Sigmoid colon (tissue), 7 donors: ENCODE results near the gene GART. TPM values are rescaled to one million over a fixed set of nuclear protein-coding genes. Genes with fewer than 3 reads are reported as not detected.

Source experiments
- DNase-seq: peaks from one replicate; pipeline ENCODE4 v3.0.0-alpha.2; 2019
- H3K27ac ChIP-seq, 4 donors: fragments of 200-600 bp; sonication (generic); one replicate each; pipeline ENCODE4 v1.5.1; 2016 to 2019; ENCODE audit warnings: mild to moderate bottlenecking in 1 of 4
- H3K27me3 ChIP-seq, 3 donors: fragments of 200-600 bp; sonication (generic); one replicate each; pipeline ENCODE4 v1.5.1; 2019; ENCODE audit warnings: mild to moderate bottlenecking in 1 of 3
- H3K36me3 ChIP-seq, 4 donors: fragments of 200-600 bp; sonication (generic); one replicate each; pipeline ENCODE4 v1.5.1; 2016 to 2019
- H3K4me1 ChIP-seq, 4 donors: fragments of 200-600 bp; sonication (generic); one replicate each; pipeline ENCODE4 v1.5.1; 2017 to 2019
- H3K4me3 ChIP-seq, 4 donors: fragments of 200-600 bp; sonication (generic); one replicate each; pipeline ENCODE4 v1.5.1; 2017 to 2019; ENCODE audit warnings: mild to moderate bottlenecking in 2 of 4, moderate library complexity in 1 of 4
- H3K9me3 ChIP-seq, 4 donors: fragments of 200-600 bp in 3 of 4; sonication (generic) in 3 of 4; one replicate each; pipeline versions ENCODE4 v1.5.1 to v1.6.1; 2013 to 2019
- EP300 ChIP-seq, 4 donors: sonication (generic); formaldehyde crosslinking; IDR thresholded peaks; one replicate each; pipeline ENCODE4 v1.6.1; 2017; ENCODE audit warnings: antibody characterized with exemption in 4 of 4
- POLR2A ChIP-seq, 2 donors: fragments of 450-650 bp; IDR thresholded peaks; one replicate each; pipeline ENCODE4 v1.6.1; 2016; ENCODE audit warnings: antibody characterized with exemption in 2 of 2, mild to moderate bottlenecking in 2 of 2, moderate library complexity in 2 of 2
- POLR2AphosphoS5 ChIP-seq, 4 donors: sonication (generic); formaldehyde crosslinking; IDR thresholded peaks; one replicate each; pipeline ENCODE4 v1.6.1; 2017; ENCODE audit warnings: antibody characterized with exemption in 4 of 4
- WGBS, 2 donors: extraction: QIAGEN DNeasy Blood & Tissue Kit; methylation state at CpG; one replicate each; pipeline ENCODE4 v1.1.7; 2013; 5-methylcytosine and 5-hydroxymethylcytosine counted together
- intact Hi-C: fragments of 100-400 bp; cut with DNase I; formaldehyde crosslinking; loops from one replicate; pipeline ENCODE4 v1.15.1; 2023
- polyA plus RNA-seq, 3 donors: library from polyadenylated mRNA; stranded (reverse); fragments of 200-250 nt; gene quantifications; one replicate each; pipeline ENCODE4 v1.2.3, GENCODE V29; 2013
- total RNA-seq, 4 donors: library from RNA; depleted of rRNA; stranded (reverse); fragments of >200 nt; gene quantifications; one replicate each; pipeline ENCODE4 v1.1.0, GENCODE V29; 2016
- TF ChIP-seq, protein P1 (sequence below), 4 experiments: fragments of 450-650 bp in 3 of 4; fragments of 200-600 bp in 1 of 4; IDR thresholded peaks; one replicate each; pipeline ENCODE4 v1.5.1; 2016 to 2019; ENCODE audit warnings: antibody characterized with exemption in 4 of 4, mild to moderate bottlenecking in 3 of 4, moderate library complexity in 2 of 4
- donor health status: healthy with polysubstance abuse.
- donor health status: Bipolar disorder and iron deficiency.
- donor health status: healthy.

The GART gene
- total and polyA plus RNA-seq, 7 donors = 10.8 to 78.5 (median 53.2) TPM

DNA sequence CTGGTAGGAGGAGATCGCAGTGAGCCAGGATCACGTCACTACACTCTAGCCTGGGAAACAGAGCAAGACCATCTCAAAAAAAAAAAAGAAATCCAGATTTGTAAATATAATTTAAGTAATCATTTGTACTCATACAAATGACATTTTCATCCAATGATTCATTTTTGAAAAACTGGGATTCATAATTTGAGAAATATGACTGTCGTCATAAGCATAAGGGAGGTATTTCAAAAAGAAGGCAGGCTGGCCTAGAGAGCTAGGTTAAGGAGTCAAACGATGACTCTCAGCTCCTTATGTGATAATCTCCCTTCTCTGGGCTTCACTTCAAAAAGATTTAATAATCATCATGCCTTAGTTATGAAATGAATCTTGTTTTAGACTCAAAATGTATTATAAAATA lies 2.3 kb downstream of the GART start:
- DNase-seq = no peak
- WGBS, 2 donors = 83 to 85% methylated on average over 4 of the region's 4 CpGs
- H3K27ac ChIP-seq = no peak overlapping the region
- H3K4me3 ChIP-seq = no peak overlapping the region
- H3K4me1 ChIP-seq = peaks cover 0 to 22% (median 20%) of the 10 kb centered on the region in 4 donors
- intact Hi-C loops = loop anchor here (2.0 to 10.0 kb wide), 2 partner anchors 59 to 215 kb away; partner anchors contain the start of gene IFNAR1
- H3K27me3 ChIP-seq = no peaks in the 10 kb centered on the region
- peaks cover 0 to 44% (median 8%) of the 10 kb centered on the region in 4 donors for H3K36me3 ChIP-seq
- TF ChIP-seq POLR2AphosphoS5 (IDR thresholded peaks at IDR 0.05) (no peak), EP300 (IDR thresholded peaks at IDR 0.05) (no peak), POLR2A (IDR thresholded peaks at IDR 0.05) (no peak)
- TF ChIP-seq, protein P1, sequence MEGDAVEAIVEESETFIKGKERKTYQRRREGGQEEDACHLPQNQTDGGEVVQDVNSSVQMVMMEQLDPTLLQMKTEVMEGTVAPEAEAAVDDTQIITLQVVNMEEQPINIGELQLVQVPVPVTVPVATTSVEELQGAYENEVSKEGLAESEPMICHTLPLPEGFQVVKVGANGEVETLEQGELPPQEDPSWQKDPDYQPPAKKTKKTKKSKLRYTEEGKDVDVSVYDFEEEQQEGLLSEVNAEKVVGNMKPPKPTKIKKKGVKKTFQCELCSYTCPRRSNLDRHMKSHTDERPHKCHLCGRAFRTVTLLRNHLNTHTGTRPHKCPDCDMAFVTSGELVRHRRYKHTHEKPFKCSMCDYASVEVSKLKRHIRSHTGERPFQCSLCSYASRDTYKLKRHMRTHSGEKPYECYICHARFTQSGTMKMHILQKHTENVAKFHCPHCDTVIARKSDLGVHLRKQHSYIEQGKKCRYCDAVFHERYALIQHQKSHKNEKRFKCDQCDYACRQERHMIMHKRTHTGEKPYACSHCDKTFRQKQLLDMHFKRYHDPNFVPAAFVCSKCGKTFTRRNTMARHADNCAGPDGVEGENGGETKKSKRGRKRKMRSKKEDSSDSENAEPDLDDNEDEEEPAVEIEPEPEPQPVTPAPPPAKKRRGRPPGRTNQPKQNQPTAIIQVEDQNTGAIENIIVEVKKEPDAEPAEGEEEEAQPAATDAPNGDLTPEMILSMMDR (IDR thresholded peaks at IDR 0.05) = no peak
- H3K9me3 ChIP-seq = no peaks in the 10 kb centered on the region

DNA sequence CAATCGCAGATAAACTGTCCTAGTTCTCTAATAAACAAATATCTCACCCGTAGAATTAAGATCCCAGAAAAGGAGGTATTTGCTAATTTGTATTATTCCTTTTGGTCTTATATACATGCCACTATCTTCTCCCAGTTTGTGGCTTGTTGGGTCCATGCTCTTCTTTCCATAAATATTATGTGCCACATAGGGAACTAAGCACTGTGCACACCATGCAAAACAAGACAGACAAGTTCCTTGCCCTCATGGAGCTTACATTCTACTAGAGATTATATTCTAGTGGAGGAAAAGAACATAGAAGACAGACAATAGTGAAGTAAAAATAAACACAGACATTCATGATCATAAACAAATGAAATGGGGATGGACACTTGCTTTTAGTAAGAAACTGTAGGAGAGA lies 4.7 kb downstream of the GART start:
- 90 to 92% methylated on average over 2 of the region's 2 CpGs for WGBS, 2 donors
- H3K36me3 ChIP-seq = peaks cover 6 to 68% (median 22%) of the 10 kb centered on the region in 4 donors
- H3K4me3 ChIP-seq = no peak overlapping the region
- TF ChIP-seq POLR2A (IDR thresholded peaks at IDR 0.05) = no peak
- TF ChIP-seq POLR2AphosphoS5 (IDR thresholded peaks at IDR 0.05) = no peak
- no peak for TF ChIP-seq EP300 (IDR thresholded peaks at IDR 0.05)
- TF ChIP-seq, protein P1 (IDR thresholded peaks at IDR 0.05) = no peak
- intact Hi-C loops = no loop called here
- no peak overlapping the region for H3K27ac ChIP-seq
- no peak for DNase-seq
- H3K4me1 ChIP-seq = peaks cover 0 to 14% (median 12%) of the 10 kb centered on the region in 4 donors
- no peaks in the 10 kb centered on the region for H3K27me3 ChIP-seq
- H3K9me3 ChIP-seq = no peaks in the 10 kb centered on the region

DNA sequence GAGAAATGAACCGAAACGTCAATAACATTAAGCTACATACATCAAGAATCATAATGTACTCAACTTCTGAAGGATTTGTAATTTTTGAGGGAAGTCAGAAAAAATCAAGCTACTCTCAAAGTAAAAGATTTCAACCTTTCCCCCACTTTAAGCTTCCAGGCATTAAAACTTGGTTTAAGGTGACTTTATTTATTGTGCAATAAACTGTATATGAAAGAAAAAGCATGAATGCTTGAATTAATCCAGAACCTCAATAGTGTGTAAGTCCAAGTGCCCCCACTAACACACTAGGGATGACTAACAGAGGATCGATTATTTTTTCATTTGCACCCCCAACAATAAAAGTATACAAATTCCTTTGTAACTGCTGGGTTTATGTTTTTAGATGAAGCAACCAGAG lies 10.9 kb downstream of the GART start:
- Histone ChIP-seq H3K27me3 (no peaks in the 10 kb centered on the region), H3K4me3 (no peak overlapping the region), H3K9me3 (no peaks in the 10 kb centered on the region), H3K36me3 (peaks cover 24 to 99% (median 33%) of the 10 kb centered on the region in 4 donors), H3K4me1 (no peaks in the 10 kb centered on the region), H3K27ac (no peak overlapping the region)
- TF ChIP-seq, protein P1 (IDR thresholded peaks at IDR 0.05) = no peak
- TF ChIP-seq POLR2AphosphoS5 (IDR thresholded peaks at IDR 0.05) (no peak), POLR2A (IDR thresholded peaks at IDR 0.05) (no peak), EP300 (IDR thresholded peaks at IDR 0.05) (no peak)
- no peak for DNase-seq
- 85 to 91% methylated on average over 3 of the region's 3 CpGs for WGBS, 2 donors
- intact Hi-C loops = no loop called here

DNA sequence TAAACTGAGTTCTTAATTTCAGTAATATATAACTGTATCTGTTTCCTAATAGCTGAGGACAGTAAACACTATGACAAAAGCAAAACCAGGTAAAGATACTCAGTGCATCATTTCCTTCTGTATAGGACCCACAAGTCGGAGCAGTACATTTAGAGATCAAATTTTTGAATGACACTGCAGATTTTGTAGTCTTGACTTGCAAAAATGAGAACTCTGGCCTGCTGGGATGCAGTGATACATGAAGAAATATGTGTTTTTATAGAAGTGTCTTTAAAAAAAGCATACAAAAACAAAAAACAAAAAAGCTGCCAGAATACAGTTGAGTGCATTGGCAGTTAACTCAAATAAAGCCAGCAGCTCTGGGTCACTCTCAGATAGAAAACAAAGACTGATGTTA lies 19.0 kb downstream of the GART start:
- no peaks in the 10 kb centered on the region for H3K4me1 ChIP-seq
- TF ChIP-seq EP300 (IDR thresholded peaks at IDR 0.05) (no peak), POLR2A (IDR thresholded peaks at IDR 0.05) (no peak), POLR2AphosphoS5 (IDR thresholded peaks at IDR 0.05) (no peak)
- TF ChIP-seq, protein P1 (IDR thresholded peaks at IDR 0.05) = no peak
- DNase-seq = no peak
- no peaks in the 10 kb centered on the region for H3K27me3 ChIP-seq
- WGBS, 2 donors = 79 to 80% methylated on average over 1 of the region's 1 CpG
- no peaks in the 10 kb centered on the region for H3K9me3 ChIP-seq
- H3K36me3 ChIP-seq = peaks cover 7 to 60% (median 17%) of the 10 kb centered on the region in 4 donors
- no peak overlapping the region for H3K4me3 ChIP-seq
- intact Hi-C loops = no loop called here
- no peak overlapping the region for H3K27ac ChIP-seq
